GM18951 (cell line): ENCODE results near the gene RFWD3.

Experiments
- POLR2A ChIP-seq: IDR thresholded peaks from 4 replicates; pipeline ENCODE4 v1.6.1; 2011; ENCODE audit warnings: mild to moderate bottlenecking; ENCODE audit not compliant: insufficient read length, insufficient read depth; ENCODE audit errors: extremely low read depth
- in situ Hi-C: fragments of 300-500 bp; cut with MboI; formaldehyde crosslinking; loops from one replicate; pipeline ENCODE4 v1.12.0; 2022; ENCODE audit warnings: low sequenced_read_pairs, mixed read lengths, inconsistent platforms; ENCODE audit not compliant: unreplicated experiment

RFWD3 gene

GRCh38 chr16:74605746-74606520, 60.7 kb downstream of the RFWD3 start:
- no peak for TF ChIP-seq POLR2A
- in situ Hi-C loops, result no loop called here

GRCh38 chr16:74605332-74605731, 61.3 kb downstream of the RFWD3 start:
- in situ Hi-C loops, result no loop called here
- no peak for TF ChIP-seq POLR2A

DNA sequence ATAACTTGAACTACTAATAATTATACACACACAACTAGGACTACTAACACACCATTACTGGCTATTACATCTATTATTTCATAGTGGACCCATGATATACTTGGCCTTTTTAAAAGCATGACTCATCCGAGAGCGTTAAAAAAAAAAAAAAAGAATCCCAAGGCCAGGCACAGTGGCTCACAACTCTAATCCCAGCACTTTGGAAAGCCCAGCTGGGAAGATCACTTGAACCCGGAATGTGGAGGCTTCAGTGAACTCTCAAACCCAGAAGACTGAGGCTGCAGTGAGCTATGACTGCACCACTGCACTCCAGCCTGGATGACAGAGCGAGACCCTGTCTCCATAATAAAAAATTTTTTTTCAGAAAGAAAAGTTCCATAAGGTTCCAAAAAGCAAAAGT, 62.8 kb downstream of the RFWD3 start:
- no peak for TF ChIP-seq POLR2A
- in situ Hi-C loops, result no loop called here

- in situ Hi-C loops, result no loop called here
- TF ChIP-seq POLR2A, result no peak
Measured at GRCh38 chr16:74601126-74601871, 65.4 kb downstream of the RFWD3 start.

- in situ Hi-C loops, result no loop called here
- no peak for TF ChIP-seq POLR2A
Measured at GRCh38 chr16:74596586-74596985, 70.1 kb downstream of the RFWD3 start.

DNA sequence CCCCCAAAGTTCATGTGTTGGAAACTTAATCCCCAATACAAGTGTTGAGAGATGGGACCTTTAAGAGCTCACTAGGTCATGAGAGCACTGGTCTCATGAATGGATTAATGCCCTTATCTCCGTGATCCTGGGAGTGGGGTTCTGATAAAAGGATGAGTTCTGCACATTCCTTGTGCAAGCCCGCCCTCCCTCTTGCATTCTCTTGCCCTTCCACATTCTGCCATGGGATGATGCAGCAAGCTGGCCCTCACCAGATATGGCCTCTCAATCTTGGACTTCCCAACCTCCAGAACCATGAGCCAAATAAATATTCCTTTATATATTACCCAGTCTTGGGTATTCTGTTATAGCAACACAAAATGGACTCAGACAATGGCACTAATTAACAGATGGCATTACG, 73.8 kb downstream of the RFWD3 start:
- in situ Hi-C loops, result no loop called here
- TF ChIP-seq POLR2A, result no peak

DNA sequence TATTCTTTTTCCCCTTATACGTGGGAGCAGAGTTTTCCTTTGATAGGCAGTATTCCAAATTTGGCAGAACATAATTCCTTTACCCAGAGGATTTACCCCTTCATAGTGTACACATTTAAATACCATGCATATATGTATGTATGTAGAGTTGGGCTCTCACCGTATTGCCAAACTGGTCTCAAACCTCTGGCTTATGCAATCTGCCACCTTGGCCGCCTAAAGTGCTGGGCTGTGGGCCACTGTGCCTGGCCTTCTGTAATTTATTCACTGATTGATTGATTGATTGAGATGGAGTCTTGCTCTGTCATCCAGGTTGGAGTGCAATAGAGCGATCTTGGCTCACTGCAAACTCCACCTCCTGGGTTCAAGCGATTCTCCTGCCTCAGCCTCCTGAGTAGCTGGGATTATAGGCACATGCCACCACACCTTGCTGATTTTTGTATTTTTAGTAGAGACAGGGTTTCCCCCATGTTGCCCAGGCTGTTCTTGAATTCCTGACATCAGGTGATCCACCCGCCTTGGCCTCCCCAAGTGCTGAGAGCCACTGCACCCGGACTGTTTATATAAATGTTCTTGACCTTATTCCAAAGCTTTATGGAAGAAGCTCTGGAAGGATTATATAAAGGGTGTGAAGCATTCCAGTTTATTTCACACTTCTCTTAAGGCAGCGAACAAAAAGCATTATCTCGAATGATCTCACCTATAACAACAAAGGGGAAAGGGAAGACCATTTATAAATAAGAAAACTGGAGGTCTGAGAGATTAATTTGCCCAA, 74.6 kb downstream of the RFWD3 start:
- in situ Hi-C loops, result no loop called here
- no peak for TF ChIP-seq POLR2A

- in situ Hi-C loops, result no loop called here
- no peak for TF ChIP-seq POLR2A
Measured at GRCh38 chr16:74586948-74587347, 79.7 kb downstream of the RFWD3 start.

DNA sequence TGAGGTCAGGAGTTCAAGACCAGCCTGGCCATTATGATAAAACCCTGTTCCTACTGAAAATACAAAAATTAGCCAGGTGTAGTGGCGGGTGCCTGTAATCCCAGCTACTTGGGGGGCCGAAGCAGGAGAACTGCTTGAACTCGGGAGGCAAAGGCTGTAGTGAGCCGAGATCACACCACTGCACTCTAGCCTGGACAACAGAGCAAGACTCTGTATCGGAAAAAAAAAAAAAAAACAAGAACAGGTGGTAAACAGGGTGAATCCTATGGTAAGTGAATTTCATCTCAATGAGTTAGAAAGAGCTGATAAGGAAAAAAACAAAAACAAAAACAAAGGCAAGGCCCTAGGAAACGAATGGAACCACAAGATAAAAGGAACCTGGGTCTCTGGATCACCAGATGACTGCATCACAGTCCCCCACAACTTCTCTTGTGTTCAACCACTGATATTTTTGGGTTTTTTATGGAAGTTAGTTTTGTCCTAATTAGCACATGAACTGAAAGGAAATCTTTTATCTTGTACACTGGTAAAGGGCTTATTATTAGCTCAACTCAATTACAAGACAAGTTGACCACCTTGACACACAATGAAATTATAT, 80.7 kb downstream of the RFWD3 start:
- TF ChIP-seq POLR2A, result no peak
- in situ Hi-C loops, result no loop called here

GRCh38 chr16:74583926-74584666, 82.6 kb downstream of the RFWD3 start:
- in situ Hi-C loops, result no loop called here

DNA sequence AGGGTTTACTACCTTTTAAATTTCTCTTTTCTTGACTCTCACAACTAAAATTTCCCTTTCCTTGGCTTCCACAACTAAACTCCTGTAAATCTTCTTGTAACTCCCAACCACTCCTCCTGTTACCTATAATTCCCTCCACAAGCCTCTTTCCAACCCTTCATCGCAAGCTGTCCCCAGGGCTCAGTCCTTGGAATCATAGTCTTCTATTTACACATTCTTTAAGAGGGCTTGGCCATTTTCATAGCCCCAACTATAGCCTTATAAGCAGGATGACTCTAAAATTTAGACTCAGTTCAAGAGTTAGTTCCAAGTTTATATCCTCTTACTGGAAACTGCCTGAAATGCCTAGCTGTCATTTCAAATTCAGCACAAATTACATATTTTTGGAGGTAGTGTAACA, 83.7 kb downstream of the RFWD3 start:
- in situ Hi-C loops, result no loop called here
- TF ChIP-seq POLR2A, result no peak

More at GRCh38 chr16:74583926-74584666, 82.6 kb downstream of the RFWD3 start:
- no peak for TF ChIP-seq POLR2A

GRCh38 chr16:74580833-74581232, 85.8 kb downstream of the RFWD3 start:
- no peak for TF ChIP-seq POLR2A
- in situ Hi-C loops, result no loop called here
